ENCODE measurements around the gene RPS18. TPM values are rescaled to one million over a fixed set of nuclear protein-coding genes. Genes with fewer than 3 reads are reported as not detected.
"Not testable (repeated sequence)": the region's sequence is repeated elsewhere in the genome, so short reads cannot be mapped to it uniquely, and the experiment has no call there.

RPS18 gene
- total and polyA plus RNA-seq, 2 donors = 3,033 to 4,357 TPM

- peak within 1 kb of the TSS; percentile 58 for H3K4me3 ChIP-seq (ENCODE audit: low read depth, low read length)
- no peaks in the 10 kb centered on the region for H3K36me3 ChIP-seq (ENCODE audit: insufficient read depth)
- DNase-seq (ENCODE audit: extremely low spot score) = peak; percentile 33
- no peaks in the 10 kb centered on the region for H3K4me1 ChIP-seq (ENCODE audit: insufficient read depth)
- under 1% methylated on average over 80 of the region's 80 CpGs for WGBS
- peak within 1 kb of the TSS; percentile 87 for H3K27ac ChIP-seq (ENCODE audit: low read depth)
Observed at GRCh38 chr6:33276864-33277662, 5.2 kb downstream of the RPS18 start, which contains the start of gene B3GALT4. B3GALT4 (plus strand) TSS chr6:33277123; CDS start chr6:33277420, 297 bp downstream.

- DNase-seq (ENCODE audit: extremely low spot score) = no peak
- Histone ChIP-seq H3K36me3 (ENCODE audit: insufficient read depth) (no peaks in the 10 kb centered on the region), H3K27ac (ENCODE audit: low read depth) (peak overlapping the region; percentile 87), H3K4me1 (ENCODE audit: insufficient read depth) (no peaks in the 10 kb centered on the region), H3K4me3 (ENCODE audit: low read depth, low read length) (peak overlapping the region; percentile 58)
- 39% methylated on average over 39 of the region's 39 CpGs for WGBS
Observed at GRCh38 chr6:33277663-33278391, 6.0 kb downstream of the RPS18 start.

- H3K4me3 ChIP-seq (ENCODE audit: low read depth, low read length) = no peak overlapping the region
- H3K27ac ChIP-seq (ENCODE audit: low read depth) = no peak overlapping the region
- no peaks in the 10 kb centered on the region for H3K36me3 ChIP-seq (ENCODE audit: insufficient read depth)
- H3K4me1 ChIP-seq (ENCODE audit: insufficient read depth) = no peaks in the 10 kb centered on the region
- WGBS = 81% methylated on average over 9 of the region's 9 CpGs
- DNase-seq (ENCODE audit: extremely low spot score) = no peak
Observed at GRCh38 chr6:33278392-33278741, 6.5 kb downstream of the RPS18 start.

GRCh38 chr6:33278810-33279209 is 6.9 kb downstream of the RPS18 start:
- no peak for DNase-seq (ENCODE audit: extremely low spot score)
- Histone ChIP-seq H3K4me1 (ENCODE audit: insufficient read depth) (no peaks in the 10 kb centered on the region), H3K4me3 (ENCODE audit: low read depth, low read length) (no peak overlapping the region), H3K36me3 (ENCODE audit: insufficient read depth) (no peaks in the 10 kb centered on the region), H3K27ac (ENCODE audit: low read depth) (no peak overlapping the region)
- WGBS = 89% methylated on average over 3 of the region's 3 CpGs

GRCh38 chr6:33279257-33279695 is 7.4 kb downstream of the RPS18 start:
- DNase-seq (ENCODE audit: extremely low spot score) = no peak
- H3K27ac ChIP-seq (ENCODE audit: low read depth) = no peak overlapping the region
- H3K4me1 ChIP-seq (ENCODE audit: insufficient read depth) = no peaks in the 10 kb centered on the region
- WGBS = 83% methylated on average over 13 of the region's 13 CpGs
- H3K36me3 ChIP-seq (ENCODE audit: insufficient read depth) = no peaks in the 10 kb centered on the region
- H3K4me3 ChIP-seq (ENCODE audit: low read depth, low read length) = no peak overlapping the region

GRCh38 chr6:33279971-33280511 is 8.2 kb downstream of the RPS18 start:
- H3K4me3 ChIP-seq (ENCODE audit: low read depth, low read length) = no peak overlapping the region
- no peak overlapping the region for H3K27ac ChIP-seq (ENCODE audit: low read depth)
- 62% methylated on average over 5 of the region's 5 CpGs for WGBS
- H3K4me1 ChIP-seq (ENCODE audit: insufficient read depth) = no peaks in the 10 kb centered on the region
- no peaks in the 10 kb centered on the region for H3K36me3 ChIP-seq (ENCODE audit: insufficient read depth)
- no peak for DNase-seq (ENCODE audit: extremely low spot score)

GRCh38 chr6:33280539-33280938 is 8.7 kb downstream of the RPS18 start:
- no peaks in the 10 kb centered on the region for H3K36me3 ChIP-seq (ENCODE audit: insufficient read depth)
- no peak overlapping the region for H3K27ac ChIP-seq (ENCODE audit: low read depth)
- no peak overlapping the region for H3K4me3 ChIP-seq (ENCODE audit: low read depth, low read length)
- no peak for DNase-seq (ENCODE audit: extremely low spot score)
- WGBS = 88% methylated on average over 6 of the region's 6 CpGs
- H3K4me1 ChIP-seq (ENCODE audit: insufficient read depth) = no peaks in the 10 kb centered on the region

GRCh38 chr6:33285214-33285613 is 13.3 kb downstream of the RPS18 start:
- not testable (repeated sequence) for H3K4me1 ChIP-seq (ENCODE audit: insufficient read depth); H3K4me3 ChIP-seq (ENCODE audit: low read depth, low read length); DNase-seq (ENCODE audit: extremely low spot score); H3K27ac ChIP-seq (ENCODE audit: low read depth); H3K36me3 ChIP-seq (ENCODE audit: insufficient read depth)
- WGBS = 92% methylated on average over 4 of the region's 4 CpGs

GRCh38 chr6:33286946-33287914 is 15.4 kb downstream of the RPS18 start:
- WGBS = 93% methylated on average over 22 of the region's 22 CpGs
- Histone ChIP-seq H3K4me3 (ENCODE audit: low read depth, low read length) (no peak overlapping the region), H3K27ac (ENCODE audit: low read depth) (no peak overlapping the region), H3K4me1 (ENCODE audit: insufficient read depth) (no peaks in the 10 kb centered on the region), H3K36me3 (ENCODE audit: insufficient read depth) (peaks cover 5% of the 10 kb centered on the region)
- DNase-seq (ENCODE audit: extremely low spot score) = no peak

GRCh38 chr6:33288141-33288920 is 16.5 kb downstream of the RPS18 start:
- WGBS = 12% methylated on average over 21 of the region's 21 CpGs
- no peak for DNase-seq (ENCODE audit: extremely low spot score)
- H3K4me3 ChIP-seq (ENCODE audit: low read depth, low read length) = peak overlapping the region; percentile 77
- peaks cover 5% of the 10 kb centered on the region for H3K36me3 ChIP-seq (ENCODE audit: insufficient read depth)
- H3K27ac ChIP-seq (ENCODE audit: low read depth) = peak overlapping the region; percentile 14
- no peaks in the 10 kb centered on the region for H3K4me1 ChIP-seq (ENCODE audit: insufficient read depth)

- WGBS = under 1% methylated on average over 43 of the region's 43 CpGs
- Histone ChIP-seq H3K36me3 (ENCODE audit: insufficient read depth) (peaks cover 5% of the 10 kb centered on the region), H3K4me1 (ENCODE audit: insufficient read depth) (no peaks in the 10 kb centered on the region), H3K27ac (ENCODE audit: low read depth) (peak within 1 kb of the TSS; percentile 14), H3K4me3 (ENCODE audit: low read depth, low read length) (peak within 1 kb of the TSS; percentile 77)
- DNase-seq (ENCODE audit: extremely low spot score) = peak; percentile 90
Observed at GRCh38 chr6:33288921-33289783, 17.3 kb downstream of the RPS18 start, which contains the start of the genes PFDN6 and WDR46. PFDN6 (plus strand) TSS chr6:33289601; CDS start chr6:33289857, 256 bp downstream. WDR46 (minus strand) TSS chr6:33289239; CDS start chr6:33289170, 69 bp downstream.

Measured in urinary bladder (tissue), 4 donors.